H54 (cell line): Measurements from ENCODE around the gene REPIN1.

Experiments used
- DNase-seq: peaks from one replicate; pipeline ENCODE4 v3.0.0; 2011; ENCODE audit warnings: low spot score, mixed read lengths; ENCODE audit not compliant: insufficient read length
- FAIRE-seq: peaks from 3 replicates; lab custom pipeline; 2011; peaks lifted over from hg19 to GRCh38; lab: Jason Lieb, UNC
- POLR2A ChIP-seq: IDR thresholded peaks from 2 replicates; pipeline ENCODE4 v1.6.1; 2011; ENCODE audit warnings: low read depth, mild to moderate bottlenecking, low read length

REPIN1 gene

GRCh38 chr7:150359622-150360362, 8.8 kb upstream of the REPIN1 start:
- FAIRE-seq (no peak), DNase-seq (no peak)
- TF ChIP-seq POLR2A, result no peak

- DNase-seq, result no peak
- FAIRE-seq, result no peak
Observed at GRCh38 chr7:150360363-150361058, 8.1 kb upstream of the REPIN1 start.

GRCh38 chr7:150361402-150361801, 7.2 kb upstream of the REPIN1 start:
- DNase-seq (no peak), FAIRE-seq (no peak)
- no peak for TF ChIP-seq POLR2A

More at GRCh38 chr7:150360363-150361058, 8.1 kb upstream of the REPIN1 start:
- no peak for TF ChIP-seq POLR2A

GRCh38 chr7:150361807-150362621, 6.6 kb upstream of the REPIN1 start:
- FAIRE-seq (no peak), DNase-seq (no peak)
- TF ChIP-seq POLR2A, result no peak

- DNase-seq (no peak), FAIRE-seq (no peak)
- TF ChIP-seq POLR2A, result no peak
Observed at GRCh38 chr7:150363370-150363769, 5.3 kb upstream of the REPIN1 start.

- no peak for FAIRE-seq
- no peak for TF ChIP-seq POLR2A
- no peak for DNase-seq
Observed at GRCh38 chr7:150363872-150364271, 4.8 kb upstream of the REPIN1 start.

GRCh38 chr7:150365194-150365593, 3.4 kb upstream of the REPIN1 start:
- no peak for TF ChIP-seq POLR2A
- FAIRE-seq, result no peak
- no peak for DNase-seq

GRCh38 chr7:150365673-150366398, 2.8 kb upstream of the REPIN1 start:
- TF ChIP-seq POLR2A, result no peak
- no peak for FAIRE-seq
- DNase-seq, result no peak

- no peak for FAIRE-seq
- no peak for TF ChIP-seq POLR2A
- DNase-seq, result no peak
Observed at GRCh38 chr7:150367677-150368095, 936 bp upstream of the REPIN1 start.

GRCh38 chr7:150368884-150369747, 494 bp downstream of the REPIN1 start:
- TF ChIP-seq POLR2A, result peak; percentile 50
- FAIRE-seq (no peak), DNase-seq (peak; percentile 90)

GRCh38 chr7:150369748-150370501, 1.3 kb downstream of the REPIN1 start:
- TF ChIP-seq POLR2A, result no peak
- no peak for DNase-seq

GRCh38 chr7:150370612-150371071, 2.0 kb downstream of the REPIN1 start:
- FAIRE-seq (no peak), DNase-seq (no peak)
- no peak for TF ChIP-seq POLR2A

More at GRCh38 chr7:150369748-150370501, 1.3 kb downstream of the REPIN1 start:
- FAIRE-seq, result no peak
